GM21526 (cell line): ENCODE measurements around the gene DLD.
A peak's percentile ranks its signal among the peaks of the same experiment; 100 is the strongest.
"Not testable (repeated sequence)": the region's sequence is repeated elsewhere in the genome, so short reads cannot be mapped to it uniquely, and the experiment has no call there.

Source experiments
- ATAC-seq: cut with Tn5 transposase; IDR thresholded peaks from one replicate; pipeline ENCODE4 v1.9.1; 2021; ENCODE audit warnings: moderate library complexity; ENCODE audit not compliant: unreplicated experiment, low FRiP score

DLD gene

GRCh38 chr7:107890962-107891635 is at the start of gene DLD:
Gene DLD (plus strand): TSS chr7:107891183. CDS start chr7:107891251, 68 bp downstream.
- ATAC-seq = peak; percentile 99

- no peak for ATAC-seq
Measured at GRCh38 chr7:107842213-107842612, 48.8 kb upstream of the DLD start.

- no peak for ATAC-seq
Measured at GRCh38 chr7:107843184-107843583, 47.8 kb upstream of the DLD start.

- no peak for ATAC-seq
Measured at GRCh38 chr7:107846324-107846723, 44.7 kb upstream of the DLD start.

GRCh38 chr7:107847168-107847835 is 43.7 kb upstream of the DLD start:
- ATAC-seq = no peak

- ATAC-seq = not testable (repeated sequence)
Measured at GRCh38 chr7:107847836-107848175, 43.2 kb upstream of the DLD start.

GRCh38 chr7:107848211-107848610 is 42.8 kb upstream of the DLD start:
- not testable (repeated sequence) for ATAC-seq

- no peak for ATAC-seq
Measured at GRCh38 chr7:107850216-107850615, 40.8 kb upstream of the DLD start.

GRCh38 chr7:107850643-107851042 is 40.3 kb upstream of the DLD start:
- ATAC-seq = no peak

GRCh38 chr7:107854454-107854853 is 36.5 kb upstream of the DLD start:
- ATAC-seq = no peak

GRCh38 chr7:107854989-107855388 is 36.0 kb upstream of the DLD start:
- ATAC-seq = no peak

- no peak for ATAC-seq
Measured at GRCh38 chr7:107856806-107857540, 34.0 kb upstream of the DLD start.

- no peak for ATAC-seq
Measured at GRCh38 chr7:107857541-107857912, 33.5 kb upstream of the DLD start.

- no peak for ATAC-seq
Measured at GRCh38 chr7:107858280-107858679, 32.7 kb upstream of the DLD start.

GRCh38 chr7:107860279-107860961 is 30.6 kb upstream of the DLD start:
- no peak for ATAC-seq

GRCh38 chr7:107860981-107861652 is 29.9 kb upstream of the DLD start:
- ATAC-seq = no peak

- ATAC-seq = no peak
Measured at GRCh38 chr7:107865956-107866775, 24.8 kb upstream of the DLD start.

- no peak for ATAC-seq
Measured at GRCh38 chr7:107867858-107868466, 23.0 kb upstream of the DLD start.

- no peak for ATAC-seq
Measured at GRCh38 chr7:107870427-107871000, 20.5 kb upstream of the DLD start.
